ENCODE data around the gene LANCL2. TPM values are rescaled to one million over a fixed set of nuclear protein-coding genes. Genes with fewer than 3 reads are reported as not detected.

The LANCL2 gene
- total RNA-seq, 1 donor, result 13.8 TPM

- TF ChIP-seq CTCF (IDR thresholded peaks at IDR 0.05; ENCODE audit: insufficient read depth, low read depth, low read length), result no peak
- no peak for DNase-seq (ENCODE audit: low read depth)
Measured at GRCh38 chr7:55449992-55450535, 84.9 kb downstream of the LANCL2 start.

GRCh38 chr7:55452971-55453370 is 87.8 kb downstream of the LANCL2 start:
- H3K4me3 ChIP-seq (ENCODE audit: low read depth, low read length), result no peak overlapping the region
- DNase-seq (ENCODE audit: low read depth), result no peak
- no peak for TF ChIP-seq CTCF (IDR thresholded peaks at IDR 0.05; ENCODE audit: insufficient read depth, low read depth, low read length)

More at GRCh38 chr7:55449992-55450535, 84.9 kb downstream of the LANCL2 start:
- H3K4me3 ChIP-seq (ENCODE audit: low read depth, low read length), result no peak overlapping the region

- no peak for TF ChIP-seq CTCF (IDR thresholded peaks at IDR 0.05; ENCODE audit: insufficient read depth, low read depth, low read length)
- peak; percentile 32 for DNase-seq (ENCODE audit: low read depth)
- H3K4me3 ChIP-seq (ENCODE audit: low read depth, low read length), result no peak overlapping the region
Measured at GRCh38 chr7:55457801-55458200, 92.7 kb downstream of the LANCL2 start.

- H3K4me3 ChIP-seq (ENCODE audit: low read depth, low read length), result no peak overlapping the region
- peak; percentile 11 for DNase-seq (ENCODE audit: low read depth)
- TF ChIP-seq CTCF (IDR thresholded peaks at IDR 0.05; ENCODE audit: insufficient read depth, low read depth, low read length), result no peak
Measured at GRCh38 chr7:55458351-55458750, 93.2 kb downstream of the LANCL2 start.

- no peak overlapping the region for H3K4me3 ChIP-seq (ENCODE audit: low read depth, low read length)
- no peak for TF ChIP-seq CTCF (IDR thresholded peaks at IDR 0.05; ENCODE audit: insufficient read depth, low read depth, low read length)
- no peak for DNase-seq (ENCODE audit: low read depth)
Measured at GRCh38 chr7:55463686-55464262, 98.6 kb downstream of the LANCL2 start.

- TF ChIP-seq CTCF (IDR thresholded peaks at IDR 0.05; ENCODE audit: insufficient read depth, low read depth, low read length), result no peak
- no peak overlapping the region for H3K4me3 ChIP-seq (ENCODE audit: low read depth, low read length)
- no peak for DNase-seq (ENCODE audit: low read depth)
Measured at GRCh38 chr7:55464422-55464821, 99.3 kb downstream of the LANCL2 start.

GRCh38 chr7:55465691-55466090 is 100.6 kb downstream of the LANCL2 start:
- DNase-seq (ENCODE audit: low read depth), result no peak
- no peak for TF ChIP-seq CTCF (IDR thresholded peaks at IDR 0.05; ENCODE audit: insufficient read depth, low read depth, low read length)
- no peak overlapping the region for H3K4me3 ChIP-seq (ENCODE audit: low read depth, low read length)

Measured in fibroblast of villous mesenchyme (primary cell).